Smooth muscle cell (in vitro differentiated cells): ENCODE data around the gene LINC00237. TPM values are rescaled to one million over a fixed set of nuclear protein-coding genes. Genes with fewer than 3 reads are reported as not detected.

Experiments used
- DNase-seq: peaks from one replicate; lab custom pipeline; 2025; ENCODE audit not compliant: unreplicated experiment; lab: John Stamatoyannopoulos, UW
- H2AFZ ChIP-seq: fragments of 200-600 bp; sonication (generic); 2 replicates; pipeline ENCODE4 v1.6.0; 2016; ENCODE audit warnings: antibody characterized with exemption, low read depth, mild to moderate bottlenecking
- H3F3A ChIP-seq: fragments of 200-600 bp; sonication (generic); 2 replicates; pipeline ENCODE4 v1.6.0; 2017; ENCODE audit warnings: antibody characterized with exemption, low read depth
- H3K27ac ChIP-seq: fragments of 200-600 bp; sonication (generic); 2 replicates; pipeline ENCODE4 v1.5.1; 2016; ENCODE audit warnings: low read depth, mild to moderate bottlenecking
- H3K27me3 ChIP-seq: fragments of 200-600 bp; sonication (generic); 2 replicates; pipeline ENCODE4 v1.6.1; 2016; ENCODE audit warnings: low read depth, mild to moderate bottlenecking
- H3K36me3 ChIP-seq: fragments of 200-600 bp; sonication (generic); 2 replicates; pipeline ENCODE4 v1.5.1; 2016; ENCODE audit warnings: low read depth
- H3K4me1 ChIP-seq: fragments of 200-600 bp; sonication (generic); 2 replicates; pipeline ENCODE4 v1.5.1; 2016; ENCODE audit warnings: low read depth
- H3K4me2 ChIP-seq: fragments of 200-600 bp; sonication (generic); 2 replicates; pipeline ENCODE4 v1.6.0; 2016; ENCODE audit warnings: mild to moderate bottlenecking
- H3K4me3 ChIP-seq: fragments of 200-600 bp; sonication (generic); 2 replicates; pipeline ENCODE4 v1.5.1; 2016; ENCODE audit warnings: mild to moderate bottlenecking
- H3K79me2 ChIP-seq: fragments of 200-600 bp; sonication (generic); 2 replicates; pipeline ENCODE4 v1.6.0; 2016; ENCODE audit warnings: low read depth, mild to moderate bottlenecking
- H3K9ac ChIP-seq: fragments of 200-600 bp; sonication (generic); 2 replicates; pipeline ENCODE4 v1.6.0; 2016; ENCODE audit warnings: low read depth
- H3K9me3 ChIP-seq: fragments of 200-600 bp; sonication (generic); replicated peaks from 2 replicates; pipeline ENCODE4 v1.5.1; 2016; ENCODE audit warnings: low read depth
- H4K20me1 ChIP-seq: fragments of 200-600 bp; sonication (generic); 2 replicates; pipeline ENCODE4 v1.6.0; 2016; ENCODE audit warnings: low read depth
- CTCF ChIP-seq: fragments of 200-600 bp; sonication (generic); IDR thresholded peaks from 2 replicates; pipeline ENCODE4 v1.5.1; 2017; ENCODE audit warnings: borderline replicate concordance, mild to moderate bottlenecking, antibody characterized with exemption; ENCODE audit not compliant: insufficient read depth, poor library complexity, severe bottlenecking
- WGBS: methylation state at CpG from one replicate; pipeline ENCODE4 v1.1.7; 2016; ENCODE audit warnings: low lambda C conversion rate; 5-methylcytosine and 5-hydroxymethylcytosine counted together
- polyA plus RNA-seq: library from polyadenylated mRNA; unstranded; fragments of >200 nt; fragmentation: Nextera tagmentation; extraction: Ambion mirVana; gene quantifications from 2 replicates; pipeline ENCODE4 v1.2.1, GENCODE V29; 2016
- total RNA-seq: library from RNA; depleted of rRNA; stranded (reverse); fragments of >200 nt; gene quantifications from 2 replicates; pipeline ENCODE4 v1.2.3, GENCODE V29; 2014

The LINC00237 gene
- total and polyA plus RNA-seq, 2 experiments from 2014 or later = not detected

- Histone ChIP-seq H3K27ac (no peak overlapping the region), H2AFZ (no peak overlapping the region), H3F3A (no peaks in the 10 kb centered on the region), H3K4me3 (no peak overlapping the region), H3K9me3 (no peaks in the 10 kb centered on the region), H3K4me2 (peak overlapping the region; percentile 91), H3K36me3 (no peaks in the 10 kb centered on the region), H3K27me3 (no peaks in the 10 kb centered on the region), H4K20me1 (no peaks in the 10 kb centered on the region), H3K4me1 (peaks cover 15% of the 10 kb centered on the region), H3K79me2 (no peaks in the 10 kb centered on the region), H3K9ac (no peak overlapping the region)
- 96% methylated on average over 5 of the region's 5 CpGs for WGBS
- no peak for DNase-seq
- TF ChIP-seq CTCF = no peak
These were observed 21.2 kb upstream of the LINC00237 start for GRCh38 chr20:21127201-21127981.

- H3K4me1 ChIP-seq = peaks cover 15% of the 10 kb centered on the region
- peak overlapping the region; percentile 89 for H3K9ac ChIP-seq
- H4K20me1 ChIP-seq = no peaks in the 10 kb centered on the region
- H3K27ac ChIP-seq = no peak overlapping the region
- no peaks in the 10 kb centered on the region for H3K9me3 ChIP-seq
- peak overlapping the region; percentile 93 for H3K4me3 ChIP-seq
- H3K79me2 ChIP-seq = no peaks in the 10 kb centered on the region
- H2AFZ ChIP-seq = peak overlapping the region; percentile 95
- no peaks in the 10 kb centered on the region for H3K36me3 ChIP-seq
- no peak for TF ChIP-seq CTCF
- H3K4me2 ChIP-seq = peak overlapping the region; percentile 91
- H3F3A ChIP-seq = no peaks in the 10 kb centered on the region
- 6% methylated on average over 8 of the region's 8 CpGs for WGBS
- no peak for DNase-seq
- no peaks in the 10 kb centered on the region for H3K27me3 ChIP-seq
These were observed 20.4 kb upstream of the LINC00237 start for GRCh38 chr20:21126581-21126870.

- Histone ChIP-seq H3K4me3 (peak within 1 kb of the TSS; percentile 93), H3K9ac (peak within 1 kb of the TSS; percentile 89), H3K27ac (peak within 1 kb of the TSS; percentile 54), H3K79me2 (no peaks in the 10 kb centered on the region), H3K36me3 (no peaks in the 10 kb centered on the region), H4K20me1 (no peaks in the 10 kb centered on the region), H3K4me1 (peaks cover 14% of the 10 kb centered on the region), H3F3A (no peaks in the 10 kb centered on the region), H3K9me3 (no peaks in the 10 kb centered on the region), H3K4me2 (peak within 1 kb of the TSS; percentile 92), H3K27me3 (no peaks in the 10 kb centered on the region), H2AFZ (peak within 1 kb of the TSS; percentile 100)
- peak; percentile 95 for DNase-seq
- WGBS = under 1% methylated on average over 40 of the region's 66 CpGs
- TF ChIP-seq CTCF = no peak
These were observed 19.9 kb upstream of the LINC00237 start, which contains the start of gene KIZ for GRCh38 chr20:21125849-21126580. Gene KIZ, plus strand, starts transcription at chr20:21126082. Its CDS starts 34 bp downstream, at chr20:21126116.
